Duodenal mucosa (tissue), 2 donors: ENCODE results near the gene ODAD4.
A peak's percentile ranks its signal among the peaks of the same experiment; 100 is the strongest.

Source experiments
- H3K27ac ChIP-seq: one replicate; pipeline ENCODE4 v1.7.0; 2013; ENCODE audit warnings: low read depth, low read length
- H3K27me3 ChIP-seq, 2 donors: one replicate each; pipeline ENCODE4 v1.7.0; 2013; ENCODE audit warnings: low read length in 2 of 2, control low read depth in 1 of 2; ENCODE audit not compliant: insufficient read depth in 2 of 2, control insufficient read depth in 1 of 2
- H3K36me3 ChIP-seq, 2 donors: one replicate each; pipeline ENCODE4 v1.7.0; 2013; ENCODE audit warnings: low read length in 2 of 2, control low read depth in 1 of 2; ENCODE audit not compliant: insufficient read depth in 2 of 2, control insufficient read depth in 1 of 2
- H3K4me1 ChIP-seq, 2 donors: one replicate each; pipeline ENCODE4 v1.7.0; 2013; ENCODE audit warnings: low read length in 2 of 2, control low read depth in 1 of 2; ENCODE audit not compliant: insufficient read depth in 2 of 2, control insufficient read depth in 1 of 2
- H3K4me3 ChIP-seq, 2 donors: one replicate each; pipeline ENCODE4 v1.7.0; 2013; ENCODE audit warnings: low read length in 2 of 2, low read depth in 1 of 2
- H3K9ac ChIP-seq, 2 donors: one replicate each; pipeline ENCODE4 v1.7.0; 2013; ENCODE audit warnings: low read length in 2 of 2, low read depth in 1 of 2
- H3K9me3 ChIP-seq, 2 donors: one replicate each; pipeline ENCODE4 v1.7.0; 2013; ENCODE audit warnings: low read length in 2 of 2, control low read depth in 1 of 2; ENCODE audit not compliant: control insufficient read depth in 1 of 2

Gene ODAD4

DNA sequence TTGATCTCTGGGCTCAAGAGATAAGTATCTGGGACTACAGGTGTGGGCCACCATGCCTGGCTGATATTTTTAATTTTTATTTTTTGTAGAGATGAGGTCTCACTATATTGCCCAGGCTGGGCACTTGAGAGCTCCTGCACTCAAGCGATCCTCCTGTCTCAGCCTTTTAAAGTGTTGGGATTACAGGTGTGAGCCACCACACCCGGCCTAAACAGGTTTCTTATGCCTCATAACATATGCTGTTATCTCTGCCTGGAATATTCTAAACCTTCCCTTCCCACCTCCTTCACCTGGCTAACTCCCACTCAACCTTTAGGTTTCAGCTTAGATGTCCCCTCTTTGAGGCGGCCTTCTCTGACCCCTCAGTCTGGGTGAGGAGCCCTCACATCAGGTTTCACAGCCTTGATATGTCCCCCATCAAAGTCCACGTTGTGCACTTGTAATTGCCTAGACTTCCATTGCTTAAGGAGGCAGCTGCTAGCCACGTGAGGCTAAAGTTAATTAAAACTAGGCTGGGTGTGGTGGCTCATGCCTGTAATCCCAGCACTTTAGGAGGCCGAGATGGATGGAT, 27.5 kb downstream of the ODAD4 start:
- no peak overlapping the region for H3K27ac ChIP-seq
- H3K9ac ChIP-seq: peak overlapping the region in 1 of 2 donors; percentile 18
- no peaks in the 10 kb centered on the region for H3K9me3 ChIP-seq

DNA sequence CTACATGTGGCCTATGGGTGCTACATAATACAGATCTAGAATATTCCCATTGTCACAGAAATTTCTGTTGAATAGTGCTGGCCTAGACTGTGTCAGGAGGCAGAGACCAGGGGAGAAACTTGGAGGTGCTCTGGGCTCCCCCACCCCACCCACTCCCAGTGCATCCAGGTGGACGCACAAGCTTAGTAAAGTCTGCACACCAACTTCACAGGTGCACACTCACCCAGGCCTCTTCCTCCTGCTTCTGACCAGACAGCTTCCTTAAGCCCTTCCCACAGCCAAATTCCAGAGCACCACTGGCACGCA, 28.6 kb downstream of the ODAD4 start:
- Histone ChIP-seq H3K4me3 (no peak overlapping the region), H3K36me3 (no peaks in the 10 kb centered on the region), H3K9ac (no peak overlapping the region), H3K4me1 (peaks cover 6 to 12% of the 10 kb centered on the region in 2 donors), H3K27me3 (no peaks in the 10 kb centered on the region), H3K27ac (no peak overlapping the region), H3K9me3 (no peaks in the 10 kb centered on the region)

More for the DNA sequence above, 27.5 kb downstream of the ODAD4 start:
- no peak overlapping the region for H3K4me3 ChIP-seq
- no peaks in the 10 kb centered on the region for H3K27me3 ChIP-seq
- H3K36me3 ChIP-seq: no peaks in the 10 kb centered on the region
- H3K4me1 ChIP-seq: peaks cover 6 to 12% of the 10 kb centered on the region in 2 donors

DNA sequence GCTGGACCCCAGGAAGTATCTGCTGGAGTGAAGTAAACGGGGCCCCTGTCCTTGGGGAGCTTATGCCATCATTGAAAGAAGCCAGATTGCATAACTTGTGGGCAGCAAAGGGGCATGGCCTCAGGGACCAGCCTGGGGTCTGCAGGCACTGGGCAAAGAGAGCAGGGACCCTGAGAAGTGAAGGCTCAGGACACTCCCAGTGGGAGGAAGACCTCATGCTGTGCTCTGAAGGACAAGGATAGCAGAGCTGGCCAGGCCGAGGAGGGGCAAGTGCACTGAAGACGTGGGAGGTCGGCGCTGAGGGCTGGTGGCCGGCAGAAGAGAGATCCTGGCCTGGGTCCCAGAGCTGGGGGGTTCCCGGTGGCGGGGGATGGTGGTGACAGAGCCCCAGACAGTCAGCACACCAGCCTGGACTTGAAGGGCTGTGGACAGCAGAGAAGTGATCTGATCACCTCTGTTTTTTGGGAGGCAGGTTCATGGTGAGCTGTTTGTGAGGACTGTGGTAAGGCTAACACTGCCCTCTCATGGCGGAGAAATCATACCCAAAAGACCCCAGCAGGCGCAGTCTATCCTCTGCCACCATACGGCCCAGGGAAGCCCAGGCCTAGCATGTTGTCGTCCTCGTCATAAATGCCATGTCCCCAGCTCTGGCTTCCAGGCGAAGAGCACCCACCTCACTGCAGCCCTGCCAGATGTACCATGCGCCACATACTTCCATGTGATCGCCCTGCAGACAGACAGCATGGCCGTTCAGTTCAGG, 29.1 kb downstream of the ODAD4 start:
- Histone ChIP-seq H3K36me3 (no peaks in the 10 kb centered on the region), H3K27me3 (no peaks in the 10 kb centered on the region), H3K9ac (no peak overlapping the region), H3K4me1 (peaks cover 6 to 12% of the 10 kb centered on the region in 2 donors), H3K4me3 (no peak overlapping the region), H3K9me3 (no peaks in the 10 kb centered on the region), H3K27ac (no peak overlapping the region)

DNA sequence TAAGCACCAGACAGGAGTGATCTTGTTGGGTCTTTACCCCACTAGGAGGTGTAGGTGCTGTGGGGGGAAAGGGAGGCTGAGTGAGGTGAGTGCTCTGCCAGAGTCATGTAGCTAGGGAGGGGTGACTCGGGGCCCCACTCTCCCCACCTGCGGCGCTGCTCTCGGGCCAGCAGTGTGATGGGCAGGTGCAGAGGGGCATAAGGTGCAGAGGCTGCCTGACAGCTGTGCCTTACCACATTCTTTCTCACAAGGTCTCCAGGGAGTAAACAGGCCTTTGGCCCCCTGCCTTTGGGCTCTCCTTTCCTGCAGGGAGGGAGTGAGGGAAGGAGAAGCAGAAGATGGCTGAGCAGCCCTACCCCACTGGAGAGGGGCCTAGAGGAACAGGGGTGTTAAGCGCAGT, 31.7 kb downstream of the ODAD4 start:
- Histone ChIP-seq H3K4me1 (peaks cover 10 to 25% of the 10 kb centered on the region in 2 donors), H3K9ac (no peak overlapping the region), H3K36me3 (no peaks in the 10 kb centered on the region), H3K9me3 (no peaks in the 10 kb centered on the region), H3K27ac (no peak overlapping the region), H3K27me3 (no peaks in the 10 kb centered on the region), H3K4me3 (no peak overlapping the region)

DNA sequence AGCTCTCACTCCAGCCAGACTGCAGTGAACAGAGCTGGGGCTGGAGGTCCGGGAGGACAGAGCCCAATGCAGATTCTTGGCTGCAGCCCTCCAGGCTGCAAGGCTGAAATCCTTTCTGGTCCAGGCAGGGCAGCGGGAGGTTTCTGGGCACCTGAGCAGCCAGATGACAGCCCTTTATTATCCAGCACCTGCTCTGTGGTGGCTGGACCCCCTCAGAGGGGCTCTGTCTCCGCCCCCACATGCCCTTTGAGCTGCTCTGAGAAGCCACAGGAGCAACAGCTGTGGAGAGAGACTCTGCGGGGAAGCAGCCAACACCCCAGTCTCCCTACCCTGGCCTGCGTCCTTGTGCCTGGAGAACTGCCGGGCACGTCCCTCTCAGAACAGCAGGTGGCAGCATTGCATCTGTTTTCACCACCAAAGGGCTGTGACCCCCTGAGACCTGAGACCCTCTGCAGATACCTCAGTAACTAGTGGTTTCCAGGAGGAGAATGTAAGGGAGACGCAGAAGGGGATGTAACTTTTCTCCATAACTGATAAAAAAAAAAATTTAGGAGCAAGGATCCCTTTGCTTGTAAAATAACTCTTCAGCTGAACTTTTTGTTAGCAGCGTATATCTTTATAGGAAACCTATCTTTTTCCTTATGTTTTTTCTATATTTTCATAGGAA, 32.5 kb downstream of the ODAD4 start:
- Histone ChIP-seq H3K4me3 (no peak overlapping the region), H3K36me3 (no peaks in the 10 kb centered on the region), H3K9ac (no peak overlapping the region), H3K4me1 (peaks cover 12 to 25% of the 10 kb centered on the region in 2 donors), H3K27me3 (no peaks in the 10 kb centered on the region), H3K27ac (no peak overlapping the region), H3K9me3 (no peaks in the 10 kb centered on the region)

GRCh38 chr17:41965694-41966462, 35.5 kb downstream of the ODAD4 start:
- H3K9me3 ChIP-seq: no peaks in the 10 kb centered on the region
- H3K36me3 ChIP-seq: peaks cover 3 to 13% of the 10 kb centered on the region in 2 donors
- H3K27ac ChIP-seq: peak overlapping the region; percentile 22
- H3K4me3 ChIP-seq: peak overlapping the region; percentile 69 to 76
- no peaks in the 10 kb centered on the region for H3K27me3 ChIP-seq
- peaks cover 14 to 28% of the 10 kb centered on the region in 2 donors for H3K4me1 ChIP-seq
- peak overlapping the region; percentile 66 to 75 for H3K9ac ChIP-seq

DNA sequence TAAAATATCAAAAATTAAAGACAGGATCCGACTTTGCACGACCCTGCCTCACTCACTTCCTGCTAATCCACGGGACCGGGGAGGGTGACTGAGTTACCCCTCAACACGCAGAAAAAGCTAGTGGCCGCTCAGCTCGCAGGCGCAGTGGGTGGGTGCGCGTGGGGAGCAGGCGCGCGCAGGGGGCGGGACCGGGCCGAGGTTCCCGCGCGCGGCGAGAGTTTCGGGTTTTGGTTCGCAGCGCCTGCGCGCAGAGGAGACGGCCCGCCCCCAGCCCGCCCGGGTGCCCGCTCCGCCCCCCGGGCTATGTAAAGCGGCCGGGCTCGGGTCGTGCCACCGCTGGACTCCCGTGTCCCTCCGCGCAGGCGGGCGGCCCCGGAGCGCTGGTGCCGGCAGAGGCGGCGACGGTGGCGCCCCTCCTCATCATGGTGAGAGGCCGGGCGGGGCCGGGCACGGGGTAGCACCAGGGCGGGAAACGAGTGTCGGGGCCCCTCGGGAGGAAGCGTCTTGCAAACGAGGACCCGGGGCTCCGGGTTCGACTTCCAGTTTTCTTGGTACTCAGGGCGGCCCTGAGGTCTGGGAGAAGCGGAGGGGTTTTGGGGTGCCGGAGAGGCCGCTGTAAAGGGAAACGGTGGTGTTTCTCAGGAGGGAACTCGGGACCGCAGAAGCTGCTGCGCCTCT, 36.2 kb downstream of the ODAD4 start, which contains the start of gene CNP:
Gene CNP (plus strand): TSS at position 333 of the 678 bp plus-strand sequence. CDS start 90 bp downstream, at position 423.
- Histone ChIP-seq H3K9me3 (no peaks in the 10 kb centered on the region), H3K4me1 (peaks cover 14 to 28% of the 10 kb centered on the region in 2 donors)

GRCh38 chr17:41967141-41967920, 36.9 kb downstream of the ODAD4 start:
- Histone ChIP-seq H3K4me1 (peaks cover 14 to 29% of the 10 kb centered on the region in 2 donors), H3K9ac (peak overlapping the region; percentile 70 to 71), H3K4me3 (peak overlapping the region; percentile 69 to 76), H3K27ac (peak overlapping the region; percentile 60), H3K27me3 (no peaks in the 10 kb centered on the region), H3K36me3 (peaks cover 4 to 24% of the 10 kb centered on the region in 2 donors), H3K9me3 (no peaks in the 10 kb centered on the region)

More for the DNA sequence above, 36.2 kb downstream of the ODAD4 start, which contains the start of gene CNP:
- H3K9ac ChIP-seq: peak within 1 kb of the TSS; percentile 70 to 75
- H3K27me3 ChIP-seq: no peaks in the 10 kb centered on the region
- H3K36me3 ChIP-seq: peaks cover 4 to 16% of the 10 kb centered on the region in 2 donors
- H3K4me3 ChIP-seq: peak within 1 kb of the TSS; percentile 69 to 76
- peak within 1 kb of the TSS; percentile 60 for H3K27ac ChIP-seq
